Fibroblast of the aortic adventitia (primary cell): ENCODE results near the gene RBM7. TPM values are rescaled to one million over a fixed set of nuclear protein-coding genes. Genes with fewer than 3 reads are reported as not detected.
A peak's percentile ranks its signal among the peaks of the same experiment; 100 is the strongest.

Experiments used
- DNase-seq: peaks from one replicate; pipeline ENCODE4 v3.0.0-alpha.2; 2010; ENCODE audit warnings: low read depth
- H3K4me3 ChIP-seq: 2 replicates; pipeline ENCODE4 v1.5.1; 2011; ENCODE audit warnings: low read depth, mild to moderate bottlenecking, control low read depth, low read length, moderate library complexity
- total RNA-seq: library from RNA; depleted of rRNA; stranded (reverse); fragments of >200 nt; gene quantifications from 2 replicates; pipeline ENCODE4 v1.2.3, GENCODE V29; 2012; ENCODE audit warnings: low replicate concordance
- TF ChIP-seq, protein P1 (sequence below): IDR thresholded peaks from 2 replicates; pipeline ENCODE4 v1.5.1; 2011; ENCODE audit warnings: mild to moderate bottlenecking, low read length, control low read depth, inconsistent platforms; ENCODE audit not compliant: insufficient read depth

RBM7 gene
- total RNA-seq, 1 donor, result 45.6 TPM

DNA sequence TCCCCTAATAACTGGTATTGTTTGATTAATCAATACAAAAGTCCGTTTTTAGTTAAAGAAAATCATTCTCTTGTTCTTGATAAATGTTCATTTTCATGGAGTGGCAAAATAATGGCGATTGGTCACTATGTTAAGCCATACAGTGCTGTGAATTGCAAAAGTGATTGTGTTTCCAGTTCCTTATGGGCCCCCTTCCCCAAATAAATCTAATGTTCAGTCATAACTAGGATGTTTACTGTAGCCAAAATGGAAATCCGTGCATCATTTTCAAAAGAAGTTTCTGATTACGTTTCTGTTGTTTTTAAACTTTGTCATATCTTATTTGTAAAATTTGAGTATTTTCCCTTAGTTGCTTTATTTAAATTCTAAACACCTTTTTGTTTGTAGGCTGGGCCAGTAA lies 845 bp downstream of the RBM7 start:
- peak overlapping the region; percentile 81 for H3K4me3 ChIP-seq
- DNase-seq, result peak; percentile 33
- TF ChIP-seq, protein P1, sequence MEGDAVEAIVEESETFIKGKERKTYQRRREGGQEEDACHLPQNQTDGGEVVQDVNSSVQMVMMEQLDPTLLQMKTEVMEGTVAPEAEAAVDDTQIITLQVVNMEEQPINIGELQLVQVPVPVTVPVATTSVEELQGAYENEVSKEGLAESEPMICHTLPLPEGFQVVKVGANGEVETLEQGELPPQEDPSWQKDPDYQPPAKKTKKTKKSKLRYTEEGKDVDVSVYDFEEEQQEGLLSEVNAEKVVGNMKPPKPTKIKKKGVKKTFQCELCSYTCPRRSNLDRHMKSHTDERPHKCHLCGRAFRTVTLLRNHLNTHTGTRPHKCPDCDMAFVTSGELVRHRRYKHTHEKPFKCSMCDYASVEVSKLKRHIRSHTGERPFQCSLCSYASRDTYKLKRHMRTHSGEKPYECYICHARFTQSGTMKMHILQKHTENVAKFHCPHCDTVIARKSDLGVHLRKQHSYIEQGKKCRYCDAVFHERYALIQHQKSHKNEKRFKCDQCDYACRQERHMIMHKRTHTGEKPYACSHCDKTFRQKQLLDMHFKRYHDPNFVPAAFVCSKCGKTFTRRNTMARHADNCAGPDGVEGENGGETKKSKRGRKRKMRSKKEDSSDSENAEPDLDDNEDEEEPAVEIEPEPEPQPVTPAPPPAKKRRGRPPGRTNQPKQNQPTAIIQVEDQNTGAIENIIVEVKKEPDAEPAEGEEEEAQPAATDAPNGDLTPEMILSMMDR, result no peak

DNA sequence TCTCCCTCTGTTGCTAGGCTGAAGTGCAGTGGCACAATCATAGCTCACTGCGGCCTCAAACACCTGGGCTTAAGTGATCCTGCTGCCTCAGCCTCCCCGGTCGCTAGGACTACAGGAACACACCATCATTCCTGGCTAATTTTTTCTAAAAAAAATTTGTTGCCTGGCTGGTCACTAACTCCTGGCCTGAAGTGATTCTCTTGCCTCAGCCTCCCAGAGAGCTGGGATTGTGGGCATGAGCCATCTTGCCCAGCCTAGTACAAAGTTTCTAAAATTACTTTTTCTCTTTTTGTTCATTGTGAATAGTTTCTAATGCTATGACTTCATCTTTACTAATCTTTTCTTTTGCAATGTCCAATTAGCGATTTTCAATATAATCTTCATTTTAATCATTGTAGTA lies 12.5 kb downstream of the RBM7 start:
- H3K4me3 ChIP-seq, result no peak overlapping the region
- no peak for DNase-seq
- TF ChIP-seq, protein P1, result no peak

DNA sequence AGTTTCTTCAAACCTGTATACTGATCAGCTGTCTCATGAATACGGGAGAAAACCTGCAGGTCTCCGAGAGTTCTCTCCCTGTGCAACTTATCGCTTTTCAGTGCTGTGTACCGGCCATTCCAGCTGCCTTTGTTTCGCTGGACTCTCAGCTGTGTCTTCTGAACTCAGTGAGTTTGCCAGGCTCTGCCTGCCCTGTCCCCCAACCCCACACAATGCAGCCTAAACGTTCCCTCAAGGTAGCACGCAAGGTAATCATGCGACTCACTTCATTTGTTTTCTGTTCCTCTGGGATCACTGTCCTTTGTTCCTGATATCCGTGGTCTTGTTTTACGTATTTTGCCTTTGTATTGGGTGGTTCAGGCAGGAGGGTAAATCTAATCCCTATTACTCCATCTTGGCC lies 13.5 kb downstream of the RBM7 start:
- DNase-seq, result no peak
- no peak overlapping the region for H3K4me3 ChIP-seq
- TF ChIP-seq, protein P1, result no peak

DNA sequence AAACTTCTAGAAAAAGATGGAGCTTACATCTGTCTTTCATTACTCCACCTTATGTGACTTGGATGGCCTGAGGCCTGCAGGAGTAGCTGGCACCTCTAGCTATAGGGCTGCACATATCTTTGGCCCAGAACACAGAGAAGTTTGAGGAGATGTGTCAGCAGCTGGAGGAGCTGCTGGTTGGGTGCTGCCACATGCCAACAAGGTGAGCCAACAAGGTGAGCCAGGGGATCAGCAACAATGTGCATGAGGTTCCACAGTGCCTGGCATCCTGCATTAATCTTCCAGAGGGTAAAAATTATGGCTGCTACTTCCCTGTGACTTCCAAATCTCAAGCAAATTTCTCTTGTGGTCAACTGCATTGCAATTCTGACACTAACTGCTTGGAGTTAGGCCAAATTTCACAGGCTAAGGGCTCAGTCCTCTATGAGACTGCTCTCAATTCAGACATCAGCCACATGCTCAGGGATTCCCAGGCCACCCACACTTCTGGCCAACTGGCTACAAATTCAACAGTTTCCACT lies 16.0 kb downstream of the RBM7 start:
- peak; percentile 68 for DNase-seq

DNA sequence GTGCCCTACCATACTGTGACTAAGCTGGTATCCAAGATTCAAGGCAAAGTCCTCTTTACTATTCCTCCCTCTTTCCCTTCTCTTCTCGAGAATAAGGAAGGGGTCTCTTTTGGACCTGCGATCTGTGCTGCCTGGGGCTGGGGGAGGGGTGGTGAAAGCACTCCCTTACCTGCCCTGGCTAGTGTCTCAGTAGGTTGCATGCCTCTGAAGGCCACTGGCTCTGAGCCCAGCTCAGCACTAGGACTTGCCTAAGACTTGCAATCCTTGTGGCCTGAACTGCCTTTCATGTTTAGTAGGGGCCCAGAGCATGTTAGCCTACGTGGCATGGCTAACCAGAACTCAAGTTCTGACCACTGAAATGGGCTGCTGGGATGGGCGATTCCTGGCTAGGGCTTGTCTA lies 25.8 kb downstream of the RBM7 start:
- TF ChIP-seq, protein P1, result no peak
- H3K4me3 ChIP-seq, result no peak overlapping the region
- no peak for DNase-seq

More for the DNA sequence above, 16.0 kb downstream of the RBM7 start:
- TF ChIP-seq, protein P1, result no peak
- H3K4me3 ChIP-seq, result no peak overlapping the region

DNA sequence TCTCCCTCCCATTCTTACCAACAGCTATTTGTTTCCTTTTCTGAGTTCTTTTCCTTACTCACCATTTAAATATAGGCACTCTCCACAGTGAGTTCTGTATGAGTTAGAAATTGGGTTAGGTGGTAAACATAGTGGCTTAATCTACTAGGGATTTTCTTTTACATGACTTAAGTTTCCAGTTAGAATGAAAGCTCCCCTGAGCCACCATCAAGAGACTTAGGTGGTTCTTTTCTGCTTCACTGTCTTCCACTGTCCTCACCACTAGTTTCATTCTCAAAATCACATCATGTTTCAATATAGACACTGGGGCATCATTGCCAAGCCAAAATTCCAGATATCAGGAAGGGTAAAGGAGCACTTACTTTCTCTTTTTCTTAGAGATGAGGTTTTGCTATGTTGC lies 29.8 kb downstream of the RBM7 start:
- TF ChIP-seq, protein P1, result no peak
- no peak for DNase-seq
- no peak overlapping the region for H3K4me3 ChIP-seq

DNA sequence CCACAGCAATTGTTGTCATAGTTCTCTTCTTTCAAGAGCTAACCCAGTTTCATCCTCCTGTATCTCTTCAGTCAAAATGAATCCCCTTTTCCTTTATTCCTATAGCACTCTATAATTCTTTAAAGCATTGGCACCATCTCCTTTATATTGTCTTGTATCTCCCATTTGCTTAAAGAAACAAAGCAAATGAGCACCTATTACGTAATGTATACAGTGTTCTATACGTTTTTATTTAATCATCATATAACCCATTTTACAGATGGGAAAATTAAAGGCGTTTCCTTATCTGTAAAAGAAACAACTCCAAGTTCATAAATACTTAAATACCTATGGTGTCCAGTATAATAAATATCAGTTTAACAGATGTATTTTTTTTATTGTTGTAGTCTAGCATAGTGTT lies 32.4 kb downstream of the RBM7 start:
- H3K4me3 ChIP-seq, result no peak overlapping the region
- TF ChIP-seq, protein P1, result no peak
- DNase-seq, result no peak
